SKM-1 treated with dmso at 0.1 percent for 144 hours (cell line): ENCODE data around the gene YPEL3.
"Not testable (repeated sequence)": the region's sequence is repeated elsewhere in the genome, so short reads cannot be mapped to it uniquely, and the experiment has no call there.

ENCODE experiments used
- DNase-seq: peaks from one replicate; lab custom pipeline; 2025; ENCODE audit not compliant: unreplicated experiment; lab: John Stamatoyannopoulos, UW

YPEL3 gene

DNA sequence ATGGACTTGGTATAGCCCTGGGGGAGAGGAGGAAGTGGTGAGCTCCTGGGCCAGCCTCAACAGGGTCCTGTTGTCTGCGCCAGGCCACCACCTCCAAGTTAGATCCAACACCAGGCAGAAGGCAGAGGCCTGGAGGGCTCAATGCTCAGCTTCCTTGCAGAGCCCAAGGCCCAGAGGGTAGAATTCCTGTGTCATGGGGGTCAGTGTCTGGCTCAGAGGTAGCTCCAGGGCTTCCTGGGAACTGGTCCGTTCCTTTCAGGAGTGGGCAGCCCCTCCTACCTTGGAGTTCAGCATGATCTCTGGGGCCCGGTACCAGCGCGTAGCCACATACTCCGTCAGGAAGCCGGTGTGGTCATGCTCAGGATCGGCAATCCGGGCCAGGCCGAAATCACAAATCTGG is 21.8 kb upstream of the YPEL3 start:
- DNase-seq, result no peak

DNA sequence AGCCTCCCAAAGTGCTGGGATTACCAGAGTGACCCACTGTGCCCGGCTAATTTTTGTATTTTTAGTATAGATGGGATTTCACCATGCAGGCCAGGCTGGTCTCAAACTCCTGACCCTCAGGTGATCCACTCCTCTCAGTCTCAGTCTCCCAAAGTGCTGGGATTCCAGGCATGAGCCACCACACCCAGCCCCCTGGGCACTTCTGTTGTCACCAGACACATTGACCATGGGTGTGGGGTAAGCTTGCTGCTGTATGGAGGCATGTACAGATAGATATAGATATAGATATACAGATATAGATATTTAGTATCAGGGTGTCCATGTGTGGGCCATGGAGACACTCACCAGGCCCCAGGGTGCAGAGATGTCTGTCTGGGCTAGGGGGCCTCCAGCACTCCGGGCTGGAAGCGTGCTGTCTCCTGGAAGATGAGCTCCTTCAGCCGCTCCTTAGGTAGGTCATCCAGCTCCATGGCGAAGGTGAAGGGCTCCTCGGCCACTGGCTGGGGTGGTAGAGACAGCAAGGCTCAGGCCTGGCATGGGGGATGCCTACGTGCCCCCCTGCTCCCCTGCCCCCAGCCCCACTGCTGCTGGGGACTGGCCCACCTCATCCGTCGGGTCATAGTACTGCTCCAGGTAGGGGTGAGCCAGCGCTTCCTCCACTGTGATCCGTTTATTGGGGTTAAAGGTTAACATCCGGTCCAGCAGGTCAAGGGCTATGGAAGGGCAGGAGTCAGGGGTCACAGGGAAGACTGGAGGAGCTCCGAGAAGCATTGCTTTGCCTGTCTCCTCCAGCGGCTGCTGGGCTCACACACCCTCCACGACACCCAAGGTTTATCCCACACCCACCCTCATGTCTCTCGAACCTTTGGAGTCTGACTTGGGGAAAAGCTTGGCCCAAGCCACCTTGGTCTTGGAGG is 20.5 kb upstream of the YPEL3 start:
- no peak for DNase-seq

DNA sequence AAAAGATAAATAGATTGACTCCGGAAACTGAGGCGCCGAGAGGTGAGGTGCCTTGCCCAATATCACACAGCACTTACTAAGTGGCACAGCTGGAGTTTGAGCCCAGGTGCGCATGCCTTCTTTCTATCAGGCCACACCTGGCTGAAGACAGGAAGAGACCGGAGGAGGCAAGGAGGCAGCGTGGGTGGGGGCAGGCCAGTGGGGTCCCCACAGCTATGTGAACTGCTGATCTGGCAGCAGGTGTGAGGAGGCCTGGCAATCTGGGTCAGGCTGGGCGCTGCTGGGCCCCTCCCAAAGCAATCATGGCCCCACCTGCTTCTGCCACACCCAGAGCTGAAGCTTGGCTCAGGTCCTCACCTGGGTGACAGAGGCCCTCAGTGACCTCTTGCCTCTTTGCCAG is 19.2 kb upstream of the YPEL3 start:
- DNase-seq, result no peak

DNA sequence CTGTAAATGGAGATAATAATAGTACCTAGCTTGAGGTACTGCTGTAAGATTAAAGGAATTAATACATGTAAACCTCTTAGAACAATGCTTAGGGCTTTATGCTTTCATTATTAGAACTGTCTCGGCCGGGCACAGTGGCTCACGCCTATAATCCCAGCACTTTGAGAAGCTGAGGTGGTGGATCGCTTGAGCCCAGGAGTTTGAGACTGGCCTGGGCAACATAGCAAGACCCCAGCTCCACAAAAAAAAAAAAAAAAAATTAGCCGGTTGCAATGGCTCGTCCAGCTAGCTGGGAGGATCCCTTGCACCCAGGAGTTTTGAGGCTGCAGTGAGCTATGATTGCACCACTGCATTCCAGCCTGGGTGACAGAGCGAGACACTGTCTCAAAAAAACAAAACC is 18.8 kb upstream of the YPEL3 start:
- DNase-seq, result not testable (repeated sequence)

DNA sequence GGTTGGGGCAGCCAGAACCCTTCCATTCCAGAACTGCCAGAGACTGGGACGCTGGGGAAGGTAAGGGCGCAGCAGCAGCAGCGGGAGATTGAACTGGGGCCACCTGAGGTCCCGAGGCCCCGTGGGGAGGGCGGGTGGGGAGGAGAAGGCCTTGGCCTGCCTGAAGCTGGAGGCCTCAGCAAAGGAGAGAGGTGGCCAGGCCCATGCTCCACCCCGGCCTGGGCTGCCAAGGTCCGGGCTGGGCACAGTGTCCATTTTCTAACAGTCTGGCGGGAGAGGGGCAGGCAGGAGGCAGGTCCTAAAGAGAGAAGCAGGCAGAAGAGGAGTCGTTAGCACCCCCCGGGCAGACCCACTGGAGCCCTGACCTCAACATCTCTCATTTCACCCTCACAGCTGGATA is 18.4 kb upstream of the YPEL3 start:
- DNase-seq, result no peak

DNA sequence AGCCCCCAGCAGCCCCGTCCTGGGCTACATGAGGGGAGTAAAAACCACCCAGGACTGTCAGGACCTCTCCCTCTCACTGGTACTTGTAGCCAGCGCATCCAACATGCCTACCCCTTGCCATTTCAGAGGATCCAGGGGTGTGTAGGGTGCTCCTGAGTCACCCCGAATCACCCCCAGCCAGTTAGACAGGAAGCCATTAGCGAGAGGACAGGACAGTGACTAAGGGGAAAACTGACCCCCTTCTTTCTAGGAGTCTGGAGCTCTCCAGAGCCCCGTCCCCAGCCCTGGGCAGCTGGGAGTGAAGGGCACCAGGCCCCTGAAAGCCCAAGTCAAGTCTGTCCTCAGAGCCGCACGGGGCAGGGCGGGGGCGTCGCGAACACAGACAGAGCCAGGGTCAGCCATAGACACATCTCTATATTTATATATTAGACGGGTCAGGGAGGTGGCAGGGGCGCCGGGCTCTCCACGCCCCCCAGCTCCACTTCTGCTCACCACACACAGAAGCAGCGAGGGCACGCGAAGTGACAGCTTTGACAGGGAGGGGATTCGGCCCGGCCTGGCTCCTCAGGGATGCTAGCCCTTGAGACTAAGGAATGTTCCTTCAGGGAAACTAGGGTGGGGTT is 17.8 kb upstream of the YPEL3 start:
- DNase-seq, result no peak

DNA sequence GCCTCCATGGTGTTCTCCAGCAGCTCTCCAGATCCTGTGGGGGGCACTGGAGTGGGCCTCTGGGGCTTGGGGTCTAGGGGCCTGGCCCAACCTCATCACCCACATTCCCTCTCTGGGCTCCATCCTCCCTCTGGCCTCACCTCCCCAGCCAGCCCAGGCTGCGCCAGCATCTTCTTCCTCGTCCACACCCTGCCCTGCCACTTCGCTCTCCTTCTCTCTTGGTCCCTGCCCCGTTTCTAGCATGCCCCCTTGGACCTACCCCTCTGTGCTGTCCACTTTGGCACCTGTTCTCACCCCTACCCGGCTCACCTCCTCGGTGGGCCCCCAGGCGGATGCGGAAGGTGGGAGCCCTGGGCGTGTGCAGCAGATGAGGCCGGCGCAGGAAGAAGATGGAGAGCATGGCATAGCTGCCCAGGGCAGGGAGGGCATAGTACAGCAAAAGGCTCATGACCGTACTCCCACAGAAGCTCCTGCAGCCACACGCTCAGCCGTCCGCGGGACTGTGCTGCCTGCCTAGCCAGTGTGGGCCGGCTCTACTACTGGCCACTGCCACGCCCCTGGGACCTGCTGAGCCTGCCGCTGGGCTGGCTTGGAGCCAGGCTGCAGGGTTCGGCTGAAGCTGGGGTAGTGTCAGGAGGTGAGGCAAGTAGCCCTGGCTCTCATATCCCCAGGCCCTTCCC is 17.2 kb upstream of the YPEL3 start, which contains the start of gene GDPD3:
Gene GDPD3, minus strand, starts transcription at position 507 of the 680 bp plus-strand sequence. Its CDS starts 59 bp downstream, at position 448.
- DNase-seq, result no peak

DNA sequence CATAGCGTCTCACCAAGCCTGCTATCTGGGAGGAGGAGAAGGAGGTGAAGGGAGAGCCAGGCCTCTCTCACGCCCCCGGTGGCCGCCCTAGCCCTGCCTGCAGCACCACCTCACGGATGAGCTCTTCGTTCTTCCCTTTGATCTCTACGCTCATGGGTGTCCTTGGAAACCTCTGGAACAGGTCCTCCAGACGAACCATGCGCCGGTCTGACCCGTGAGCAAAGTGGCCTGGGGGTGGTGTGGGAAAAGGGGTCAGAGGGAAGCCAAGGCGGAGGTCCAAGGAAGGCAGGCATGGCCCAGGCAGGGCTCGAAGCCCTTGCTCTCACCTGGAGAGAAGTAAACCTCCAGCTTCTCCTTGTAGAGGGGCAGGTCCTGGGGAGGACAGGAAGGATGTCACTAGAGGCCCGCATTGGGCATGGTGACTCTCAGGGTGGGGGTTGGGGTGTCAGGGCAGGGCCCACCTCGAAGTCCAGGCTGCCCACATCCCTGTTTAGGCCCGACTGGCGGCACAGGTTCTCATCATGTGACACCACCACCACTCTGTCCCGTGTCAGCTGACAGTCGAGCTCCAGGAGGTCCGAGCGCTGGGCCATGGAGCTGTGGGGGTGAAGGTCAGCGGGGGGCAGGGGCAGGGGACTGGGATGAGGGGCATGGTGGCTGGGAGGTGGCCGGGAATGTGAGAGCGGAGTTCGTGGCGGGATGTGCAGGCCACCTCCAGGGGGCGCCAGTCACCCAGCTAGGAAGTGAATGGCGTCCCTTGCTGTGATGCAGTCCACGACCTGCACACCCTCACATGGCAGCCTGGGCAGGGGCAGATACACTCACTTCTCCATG is 16.4 kb upstream of the YPEL3 start:
- peak; percentile 65 for DNase-seq

DNA sequence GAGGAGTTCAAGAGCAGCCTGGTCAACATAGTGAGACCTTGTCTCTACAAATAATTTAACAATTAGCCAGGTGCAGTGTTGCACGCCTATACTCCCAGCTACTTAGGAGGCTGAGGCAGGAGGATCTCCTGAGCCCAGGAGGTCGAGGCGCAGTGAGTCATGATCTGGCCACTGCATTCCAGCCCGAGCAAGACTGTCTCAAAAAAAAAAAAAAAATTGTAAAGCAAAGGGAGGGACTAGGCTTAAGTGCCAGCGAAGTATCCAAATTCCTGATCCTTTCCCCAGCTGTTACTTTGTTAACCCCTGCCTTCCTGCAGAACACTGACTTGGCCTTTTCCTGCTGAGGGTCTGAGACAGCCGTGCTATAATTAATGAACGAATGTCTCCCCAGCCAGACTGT is 14.6 kb upstream of the YPEL3 start:
- no peak for DNase-seq

DNA sequence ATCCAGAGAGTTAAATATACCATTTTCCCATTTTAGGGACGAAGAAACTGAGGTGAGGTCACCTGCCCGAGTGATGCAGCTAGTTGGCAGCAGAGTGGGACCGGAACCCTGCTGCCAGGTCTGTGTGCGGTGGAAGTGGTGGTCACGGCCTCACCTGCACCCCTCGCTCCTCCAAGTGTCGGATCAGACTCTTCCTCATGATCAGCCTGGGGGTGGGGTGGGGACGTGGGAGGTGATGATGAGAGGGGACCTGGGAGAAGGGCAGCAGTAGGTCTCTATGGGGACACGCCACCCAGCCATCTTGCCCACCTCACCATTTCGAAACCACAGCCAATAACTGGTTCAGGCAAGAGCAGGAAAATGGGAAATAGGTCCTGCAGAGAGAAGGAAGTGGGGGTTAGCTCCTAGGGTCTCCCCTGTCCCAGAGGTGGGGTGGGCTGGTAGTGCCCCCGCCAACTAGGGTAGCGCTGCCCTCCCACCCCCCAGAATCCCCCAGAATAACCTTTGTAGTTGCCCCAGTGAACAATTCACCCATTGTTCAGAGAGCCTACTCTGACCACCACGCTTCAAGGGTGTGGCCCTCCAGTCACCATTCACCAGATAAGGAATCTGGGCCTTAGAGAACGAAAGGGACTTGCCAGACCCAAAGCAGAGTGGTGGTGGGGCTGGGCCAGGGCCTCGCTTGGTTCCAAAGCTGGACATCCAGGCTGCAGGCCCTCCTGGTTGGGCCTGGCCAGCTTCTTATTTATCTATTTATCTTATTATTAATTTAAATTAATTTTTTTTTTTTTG is 12.2 kb upstream of the YPEL3 start:
- DNase-seq, result no peak

DNA sequence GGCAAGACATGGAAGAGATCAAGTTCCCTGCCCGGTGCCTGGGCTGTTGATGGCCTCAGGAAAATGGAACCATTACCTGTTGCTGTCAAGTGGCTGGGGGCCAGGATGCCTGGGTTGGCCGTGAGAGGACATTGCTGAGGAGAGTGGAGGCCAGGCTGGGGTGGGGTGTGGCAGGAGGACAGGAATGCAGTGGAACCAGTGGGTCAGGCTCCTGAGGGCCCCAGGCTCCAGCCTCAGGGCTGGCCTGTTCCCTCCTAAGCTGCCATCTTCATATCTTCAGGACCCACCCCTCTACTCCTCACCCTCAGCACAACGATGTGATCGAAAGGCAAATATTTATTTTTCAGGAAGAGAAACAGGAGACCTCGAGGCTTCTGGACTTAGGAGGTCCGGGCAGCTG is 8.5 kb upstream of the YPEL3 start:
- no peak for DNase-seq

DNA sequence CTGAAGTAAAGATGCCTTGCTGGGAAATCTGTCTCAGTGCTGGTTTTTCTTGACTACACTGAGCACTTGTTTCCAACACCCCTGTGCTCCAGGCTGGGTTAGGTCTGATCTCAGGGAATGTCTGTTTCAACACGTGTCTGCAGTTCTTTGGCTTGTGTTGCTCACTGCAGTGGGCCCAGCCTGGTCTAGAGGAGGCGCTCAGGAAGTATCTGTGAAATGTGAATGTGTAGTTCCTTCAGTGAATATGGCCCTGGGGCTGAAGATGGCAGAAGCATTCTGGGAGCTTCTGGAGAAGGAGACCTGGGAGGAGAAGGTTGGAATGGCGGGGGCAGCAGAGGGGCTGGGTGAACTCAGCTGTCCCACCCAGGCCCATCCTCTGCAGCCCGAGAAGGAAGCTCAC is 8.1 kb upstream of the YPEL3 start:
- DNase-seq, result no peak

DNA sequence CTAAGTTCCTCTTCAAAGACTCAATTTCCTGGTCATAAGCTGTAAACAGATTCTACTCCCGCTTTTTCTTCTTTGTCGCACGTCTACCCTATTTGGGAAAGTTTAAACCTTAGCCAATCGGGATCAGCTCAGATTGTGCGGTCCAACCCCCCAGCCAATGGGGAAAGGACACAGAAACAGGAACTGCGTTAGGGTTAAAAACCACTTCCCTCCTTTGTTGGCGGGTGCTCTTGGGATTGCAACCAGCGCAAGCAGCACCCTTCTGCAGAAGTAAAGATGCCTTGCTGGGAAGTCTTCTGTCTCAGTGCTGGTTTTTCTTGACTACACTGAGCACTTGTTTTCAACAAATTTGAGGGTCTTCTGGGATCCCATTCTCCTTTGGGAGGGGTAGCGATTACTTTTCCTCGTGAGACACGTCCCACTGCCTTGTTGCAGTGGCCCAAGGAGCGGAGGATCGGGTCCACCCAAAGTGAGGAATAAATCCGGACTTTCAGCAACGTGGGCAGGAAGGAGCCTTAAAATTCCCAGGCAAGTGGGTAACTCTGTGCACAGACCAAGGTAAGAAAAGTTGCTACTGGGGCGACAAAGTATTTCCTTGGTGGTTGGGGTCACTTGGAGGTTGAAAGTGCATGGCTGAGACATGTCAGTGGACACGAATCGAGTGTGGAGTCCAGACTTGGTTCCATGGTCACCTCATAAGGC is 1.0 kb upstream of the YPEL3 start:
- peak; percentile 99 for DNase-seq

DNA sequence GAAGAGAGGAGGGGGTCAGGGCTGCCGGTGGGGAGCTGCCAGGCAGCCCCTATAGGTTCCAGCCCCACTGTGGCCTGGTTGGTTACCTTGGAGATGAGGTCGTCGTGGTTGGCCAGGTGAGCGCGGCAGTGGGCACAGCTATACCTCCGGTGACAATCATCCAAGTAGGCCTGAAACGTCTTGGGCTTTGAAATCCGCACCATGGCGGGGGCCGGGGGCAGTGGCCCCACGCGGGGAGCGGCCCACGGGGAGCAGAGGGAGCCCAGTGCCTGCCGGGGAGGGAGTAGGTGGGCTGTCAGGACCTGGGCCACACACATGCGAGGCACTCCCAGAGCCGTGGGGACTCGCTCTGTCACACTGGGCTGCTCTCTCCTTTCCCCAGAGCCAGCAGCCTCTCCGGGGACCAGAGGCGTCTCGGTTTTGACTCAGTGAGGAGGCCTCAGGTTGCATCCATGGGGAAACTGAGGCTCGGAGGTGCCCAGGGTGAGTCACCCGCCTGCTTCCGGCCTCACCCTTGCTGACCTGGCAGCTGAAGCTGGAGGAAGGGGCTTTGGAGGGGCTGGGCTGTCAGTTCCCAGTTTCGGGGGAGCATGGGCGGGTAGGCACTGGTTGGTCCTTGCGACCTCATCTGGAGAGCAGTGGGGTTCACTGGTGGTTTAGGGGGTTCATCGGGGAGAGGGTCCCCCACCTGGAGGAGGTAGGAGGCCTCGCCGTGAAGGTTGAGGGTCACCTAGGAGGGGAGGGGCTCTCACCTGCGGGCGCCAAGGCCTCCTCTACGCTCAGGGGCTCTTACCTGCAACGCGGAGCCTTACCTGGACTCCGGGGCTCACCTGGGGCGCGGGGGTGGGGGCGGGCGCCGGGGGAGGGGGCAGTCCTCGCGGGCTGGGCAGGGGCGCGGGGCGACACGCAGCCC is 591 bp downstream of the YPEL3 start:
- DNase-seq, result no peak

DNA sequence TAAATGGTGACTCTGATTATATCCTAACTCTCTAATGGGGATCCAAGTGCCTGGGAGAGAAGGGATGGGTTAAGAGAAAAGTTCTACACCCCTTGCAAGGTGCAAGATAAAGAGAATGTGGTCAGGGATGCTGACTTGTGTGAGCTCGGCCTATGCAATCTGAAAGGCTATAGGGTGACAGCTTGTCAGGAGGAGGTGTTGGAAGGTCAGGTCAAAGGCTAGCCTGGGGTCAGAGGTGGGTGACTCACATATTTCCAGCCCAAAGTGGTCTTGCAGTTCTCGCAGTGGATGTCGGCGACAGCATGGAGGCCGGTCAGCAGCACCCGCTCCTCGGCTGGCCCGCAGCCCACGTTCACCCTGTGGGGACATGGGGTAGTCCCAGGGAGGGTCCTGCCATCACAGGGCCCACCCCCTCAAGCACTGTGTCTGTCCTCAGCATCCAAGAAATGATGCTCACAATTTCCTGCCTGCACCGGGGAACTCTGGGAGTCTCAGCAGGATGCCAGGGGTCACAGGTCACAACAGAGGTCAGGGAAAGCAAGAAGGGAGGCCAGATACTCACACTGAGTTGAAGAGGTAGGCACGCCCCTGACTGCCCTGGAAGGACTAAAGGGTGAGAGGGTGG is 1.4 kb downstream of the YPEL3 start:
- no peak for DNase-seq

DNA sequence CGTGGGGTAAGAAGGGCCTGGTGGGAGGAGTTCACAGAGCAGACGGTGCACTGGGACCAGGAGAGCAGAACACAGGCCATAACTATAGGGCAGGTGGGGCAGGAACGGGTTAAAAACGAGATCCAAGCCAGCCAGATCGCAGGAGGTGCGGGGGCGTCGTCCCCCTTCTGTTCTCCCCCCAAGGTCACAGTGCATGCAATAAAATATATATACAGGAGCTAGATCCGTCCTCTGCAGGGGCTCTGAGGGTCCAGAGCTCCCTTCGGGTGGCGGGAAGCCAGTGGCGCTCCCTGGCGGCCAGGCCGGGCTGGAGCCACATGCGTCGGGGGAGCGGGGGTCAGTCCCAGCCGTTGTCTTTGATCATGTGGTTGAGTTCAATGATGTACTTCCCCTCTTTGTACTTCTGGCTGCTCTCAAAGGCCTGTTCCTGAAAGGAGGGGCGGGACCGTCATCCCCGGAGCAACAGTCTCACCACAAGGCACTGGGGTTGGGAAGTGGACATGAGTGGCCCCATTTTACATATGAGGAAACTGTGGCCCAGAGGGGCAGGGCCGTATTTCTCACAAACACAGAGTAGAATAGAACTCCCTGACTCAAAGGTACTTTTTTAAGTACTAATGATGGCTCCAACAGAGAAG is 3.5 kb downstream of the YPEL3 start:
- DNase-seq, result peak; percentile 99

DNA sequence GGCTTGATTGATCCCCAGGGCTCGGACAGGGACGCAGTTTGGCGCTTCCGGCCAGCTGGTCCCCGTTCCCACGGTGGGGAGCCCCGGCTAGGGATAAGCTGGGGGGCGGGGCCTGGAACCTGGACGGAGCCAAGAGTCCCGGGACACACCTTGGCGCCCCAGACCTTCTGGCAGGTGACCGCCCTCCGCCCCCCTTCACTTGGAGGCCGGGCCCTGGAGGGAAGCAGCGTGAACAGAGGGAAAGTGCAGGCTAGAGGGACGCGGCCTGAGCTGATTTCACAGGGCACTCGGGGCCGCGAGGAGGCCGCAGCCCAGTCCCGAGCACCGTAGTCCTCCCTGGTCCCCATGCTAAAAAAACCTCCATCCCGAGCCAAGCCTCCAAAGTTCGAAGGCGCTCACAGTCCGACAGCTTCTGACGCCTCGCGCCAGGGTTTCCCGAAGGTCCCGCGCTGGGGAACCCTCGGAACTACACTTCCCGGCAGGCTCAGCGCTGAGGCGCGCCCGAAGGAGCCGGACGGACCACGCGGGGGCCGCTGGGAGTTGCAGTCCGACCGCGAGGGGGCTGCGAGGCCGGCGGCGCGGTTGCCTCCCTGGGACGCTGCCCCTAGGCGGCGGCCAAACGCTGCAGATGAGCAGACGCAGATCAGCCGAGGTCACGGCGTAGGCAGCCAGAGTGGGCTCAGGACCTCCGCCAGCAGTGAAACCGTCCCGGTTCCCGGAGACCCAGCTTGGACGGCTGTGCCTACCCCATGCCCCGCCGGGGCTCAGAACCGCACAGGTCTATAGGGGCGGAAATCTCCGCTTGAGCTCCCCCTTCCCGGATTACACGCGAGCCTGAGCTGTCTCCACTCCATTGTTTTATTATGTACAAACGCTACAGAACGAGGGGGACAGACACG is 4.3 kb downstream of the YPEL3 start, which contains the start of gene TBX6:
Gene TBX6, minus strand, starts transcription at position 451 of the 899 bp plus-strand sequence. CDS start 731 bp downstream, outside the sequence.
- DNase-seq, result peak; percentile 92
